Gastroesophageal sphincter (tissue), 4 donors: ENCODE data around the gene HS3ST4. TPM values are rescaled to one million over a fixed set of nuclear protein-coding genes. Genes with fewer than 3 reads are reported as not detected.

Experiments
- ATAC-seq: fragments of 150-250 bp; one replicate; pipeline ENCODE4 v1.9.1; 2016; ENCODE audit warnings: mild to moderate bottlenecking, moderate library complexity
- H3K27ac ChIP-seq, 4 donors: fragments of 200-600 bp; sonication (generic) in 3 of 4; 1 replicate in 3 of 4; 2 replicates in 1 of 4; pipeline ENCODE4 v1.5.1; 2016 to 2019
- H3K27me3 ChIP-seq: fragments of 200-600 bp; sonication (generic); one replicate; pipeline ENCODE4 v1.5.1; 2019
- H3K36me3 ChIP-seq, 2 donors: fragments of 200-600 bp; sonication (generic); one replicate each; pipeline ENCODE4 v1.5.1; 2019; ENCODE audit warnings: control low read depth in 1 of 2
- H3K4me1 ChIP-seq, 3 donors: fragments of 200-600 bp; sonication (generic); 1 replicate in 2 of 3; 2 replicates in 1 of 3; pipeline ENCODE4 v1.5.1; 2016 to 2019; ENCODE audit warnings: control low read depth in 2 of 3
- H3K4me3 ChIP-seq, 2 donors: fragments of 200-600 bp; sonication (generic); one replicate each; pipeline ENCODE4 v1.5.1; 2019; ENCODE audit warnings: mild to moderate bottlenecking in 1 of 2, moderate library complexity in 1 of 2
- H3K9me3 ChIP-seq, 3 donors: fragments of 200-600 bp; sonication (generic); one replicate each; pipeline ENCODE4 v1.5.1; 2017 to 2019; ENCODE audit warnings: control low read depth in 2 of 3
- EP300 ChIP-seq: sonication (generic); formaldehyde crosslinking; IDR thresholded peaks from one replicate; pipeline ENCODE4 v1.6.1; 2017; ENCODE audit warnings: antibody characterized with exemption, mild to moderate bottlenecking
- POLR2A ChIP-seq, 2 donors: fragments of 450-650 bp; IDR thresholded peaks; one replicate each; pipeline ENCODE4 v1.6.1; 2017; ENCODE audit warnings: antibody characterized with exemption in 2 of 2, mild to moderate bottlenecking in 2 of 2, moderate library complexity in 1 of 2
- POLR2AphosphoS5 ChIP-seq: sonication (generic); formaldehyde crosslinking; IDR thresholded peaks from one replicate; pipeline ENCODE4 v1.6.1; 2017; ENCODE audit warnings: antibody characterized with exemption
- WGBS, 2 donors: methylation state at CpG; one replicate each; pipeline ENCODE4 v1.1.5; 2018; ENCODE audit warnings: low coverage in 1 of 2; 5-methylcytosine and 5-hydroxymethylcytosine counted together
- total RNA-seq, 4 donors: library from RNA; depleted of rRNA; stranded (reverse); fragments of >200 nt; gene quantifications; one replicate each; pipeline ENCODE4 v1.1.0, GENCODE V29; 2016
- TF ChIP-seq, protein P1 (sequence below), 4 experiments: fragments of 200-600 bp in 2 of 4; fragments of 450-650 bp in 2 of 4; sonication (generic) in 1 of 4; IDR thresholded peaks; one replicate each; pipeline ENCODE4 v1.5.1; 2017 to 2019; ENCODE audit warnings: antibody characterized with exemption in 4 of 4, mild to moderate bottlenecking in 2 of 4, moderate library complexity in 2 of 4

The HS3ST4 gene
- total RNA-seq, 4 donors from 2014 or later = 0.12 TPM; not detected in 3

DNA sequence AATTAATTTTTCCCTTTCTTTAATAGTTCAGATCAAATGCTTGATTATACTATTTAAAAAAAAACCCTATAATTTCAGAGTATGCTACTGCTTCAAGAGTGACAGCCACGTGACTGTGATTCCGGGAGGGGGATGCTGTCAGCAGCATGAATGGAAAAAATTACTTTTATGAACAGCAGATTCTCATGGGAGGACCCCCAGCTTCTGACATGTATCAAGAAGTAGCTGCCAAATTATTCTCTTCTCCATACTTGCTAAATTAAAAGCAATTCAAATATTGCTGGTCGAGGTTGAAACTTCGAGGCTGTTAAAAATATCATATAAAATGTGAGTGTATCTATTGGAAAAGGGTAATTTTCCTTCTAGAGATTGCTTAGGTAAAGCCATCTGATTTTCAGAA is 95.0 kb downstream of the HS3ST4 start:
- WGBS, 2 donors = 59 to 77% methylated on average over 4 of the region's 4 CpGs
- no peak for TF ChIP-seq POLR2AphosphoS5
- no peak for TF ChIP-seq POLR2A (IDR thresholded peaks at IDR 0.05)
- no peak for TF ChIP-seq EP300
- no peaks in the 10 kb centered on the region for H3K27me3 ChIP-seq
- no peak overlapping the region for H3K4me3 ChIP-seq
- no peak overlapping the region for H3K27ac ChIP-seq
- no peaks in the 10 kb centered on the region for H3K36me3 ChIP-seq
- no peaks in the 10 kb centered on the region for H3K9me3 ChIP-seq
- ATAC-seq = no peak
- H3K4me1 ChIP-seq = no peaks in the 10 kb centered on the region

DNA sequence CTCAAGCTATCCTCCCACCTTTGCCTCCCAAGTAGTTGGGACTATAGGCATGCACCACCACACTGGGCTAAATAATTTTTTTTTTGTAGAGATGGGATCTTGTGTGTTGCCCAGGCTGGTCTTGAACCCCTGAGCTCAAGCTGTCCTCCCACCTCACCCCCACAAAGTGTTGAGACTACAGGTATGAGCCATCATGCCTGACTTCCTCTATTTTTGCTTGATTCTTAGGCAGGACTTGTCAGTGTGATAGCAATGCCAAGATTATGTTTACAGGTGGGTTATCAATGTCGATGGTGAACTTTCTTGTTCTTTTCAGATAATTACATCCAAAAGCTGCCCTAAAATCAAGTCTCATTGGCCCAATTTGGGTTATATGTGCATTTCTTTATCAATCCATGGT is 96.9 kb downstream of the HS3ST4 start:
- Histone ChIP-seq H3K9me3 (no peaks in the 10 kb centered on the region), H3K27me3 (no peaks in the 10 kb centered on the region), H3K36me3 (no peaks in the 10 kb centered on the region), H3K27ac (no peak overlapping the region), H3K4me1 (no peaks in the 10 kb centered on the region), H3K4me3 (no peak overlapping the region)
- TF ChIP-seq POLR2A (IDR thresholded peaks at IDR 0.05) = no peak
- no peak for ATAC-seq
- 78 to 83% methylated on average over 1 of the region's 1 CpG for WGBS, 2 donors

GRCh38 chr16:25796239-25796638 is 104.5 kb downstream of the HS3ST4 start:
- TF ChIP-seq EP300 = no peak
- no peak for TF ChIP-seq POLR2AphosphoS5
- TF ChIP-seq POLR2A (IDR thresholded peaks at IDR 0.05) = no peak
- TF ChIP-seq, protein P1, sequence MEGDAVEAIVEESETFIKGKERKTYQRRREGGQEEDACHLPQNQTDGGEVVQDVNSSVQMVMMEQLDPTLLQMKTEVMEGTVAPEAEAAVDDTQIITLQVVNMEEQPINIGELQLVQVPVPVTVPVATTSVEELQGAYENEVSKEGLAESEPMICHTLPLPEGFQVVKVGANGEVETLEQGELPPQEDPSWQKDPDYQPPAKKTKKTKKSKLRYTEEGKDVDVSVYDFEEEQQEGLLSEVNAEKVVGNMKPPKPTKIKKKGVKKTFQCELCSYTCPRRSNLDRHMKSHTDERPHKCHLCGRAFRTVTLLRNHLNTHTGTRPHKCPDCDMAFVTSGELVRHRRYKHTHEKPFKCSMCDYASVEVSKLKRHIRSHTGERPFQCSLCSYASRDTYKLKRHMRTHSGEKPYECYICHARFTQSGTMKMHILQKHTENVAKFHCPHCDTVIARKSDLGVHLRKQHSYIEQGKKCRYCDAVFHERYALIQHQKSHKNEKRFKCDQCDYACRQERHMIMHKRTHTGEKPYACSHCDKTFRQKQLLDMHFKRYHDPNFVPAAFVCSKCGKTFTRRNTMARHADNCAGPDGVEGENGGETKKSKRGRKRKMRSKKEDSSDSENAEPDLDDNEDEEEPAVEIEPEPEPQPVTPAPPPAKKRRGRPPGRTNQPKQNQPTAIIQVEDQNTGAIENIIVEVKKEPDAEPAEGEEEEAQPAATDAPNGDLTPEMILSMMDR (IDR thresholded peaks at IDR 0.05) = no peak
- no peak for ATAC-seq
- whole genome bisulfite sequencing, 2 donors = 78 to 81% methylated on average over 3 to 4 of the region's 4 CpGs

GRCh38 chr16:25798065-25798464 is 106.3 kb downstream of the HS3ST4 start:
- Histone ChIP-seq H3K27me3 (no peaks in the 10 kb centered on the region), H3K4me3 (no peak overlapping the region), H3K36me3 (no peaks in the 10 kb centered on the region), H3K9me3 (peaks cover 0 to 11% (median 0%) of the 10 kb centered on the region in 3 donors), H3K27ac (no peak overlapping the region), H3K4me1 (no peaks in the 10 kb centered on the region)
- 100% methylated on average over 1 of the region's 1 CpG for WGBS, 2 donors
- ATAC-seq = no peak
- no peak for TF ChIP-seq POLR2A (IDR thresholded peaks at IDR 0.05)
- no peak for TF ChIP-seq EP300
- TF ChIP-seq, protein P1 (IDR thresholded peaks at IDR 0.05) = no peak
- no peak for TF ChIP-seq POLR2AphosphoS5

More at GRCh38 chr16:25796239-25796638, 104.5 kb downstream of the HS3ST4 start:
- H3K27me3 ChIP-seq = no peaks in the 10 kb centered on the region
- H3K4me1 ChIP-seq = no peaks in the 10 kb centered on the region
- H3K9me3 ChIP-seq = peaks cover 0 to 11% (median 0%) of the 10 kb centered on the region in 3 donors
- H3K27ac ChIP-seq = no peak overlapping the region
- H3K4me3 ChIP-seq = no peak overlapping the region
- no peaks in the 10 kb centered on the region for H3K36me3 ChIP-seq

DNA sequence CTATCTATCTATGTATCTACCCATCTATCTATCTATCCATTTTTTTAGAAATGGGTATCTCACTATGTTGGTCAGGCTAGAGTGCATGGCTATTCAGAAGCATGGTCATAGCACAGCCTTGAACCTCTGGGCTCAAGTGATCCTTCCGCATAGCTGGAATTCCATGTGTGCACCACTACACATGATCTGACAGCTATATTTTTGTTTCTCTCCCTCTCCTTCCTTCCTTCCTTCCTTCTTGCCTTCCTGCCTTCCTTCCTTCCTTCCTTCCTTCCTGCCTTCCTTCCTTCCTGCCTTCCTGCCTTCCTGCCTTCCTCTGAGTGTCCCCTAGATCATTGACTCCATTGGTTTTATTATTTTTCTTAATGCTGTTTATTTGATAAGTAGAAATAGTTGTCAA is 108.1 kb downstream of the HS3ST4 start:
- TF ChIP-seq EP300 (no peak), POLR2AphosphoS5 (no peak), POLR2A (IDR thresholded peaks at IDR 0.05) (no peak)
- TF ChIP-seq, protein P1 (IDR thresholded peaks at IDR 0.05) = no peak
- no peak overlapping the region for H3K27ac ChIP-seq
- no peaks in the 10 kb centered on the region for H3K4me1 ChIP-seq
- peaks cover 0 to 11% (median 0%) of the 10 kb centered on the region in 3 donors for H3K9me3 ChIP-seq
- H3K36me3 ChIP-seq = no peaks in the 10 kb centered on the region
- no peaks in the 10 kb centered on the region for H3K27me3 ChIP-seq
- 80 to 100% methylated on average over 1 of the region's 1 CpG for WGBS, 2 donors
- no peak overlapping the region for H3K4me3 ChIP-seq
- ATAC-seq = no peak

DNA sequence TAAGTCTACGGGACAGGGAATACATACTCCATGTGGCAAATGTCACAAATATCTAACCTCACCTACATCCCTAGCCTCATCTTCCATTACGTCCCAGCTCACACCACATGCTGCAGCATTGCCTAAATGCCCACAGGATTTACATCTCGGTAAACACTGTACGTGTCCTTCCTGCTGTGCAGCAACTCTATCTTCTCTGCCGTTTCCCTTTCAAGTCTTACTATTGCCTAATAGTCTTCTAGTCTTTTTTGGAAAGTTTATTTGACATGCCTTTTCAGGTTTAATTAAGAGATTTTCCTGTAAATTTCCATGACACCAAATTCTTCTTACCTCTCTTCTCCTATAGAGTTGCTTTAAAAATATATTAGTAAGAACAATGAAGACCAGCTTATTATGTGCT is 120.5 kb downstream of the HS3ST4 start:
- H3K36me3 ChIP-seq = no peaks in the 10 kb centered on the region
- no peaks in the 10 kb centered on the region for H3K4me1 ChIP-seq
- no peaks in the 10 kb centered on the region for H3K9me3 ChIP-seq
- peaks cover 11% of the 10 kb centered on the region for H3K27me3 ChIP-seq
- TF ChIP-seq POLR2AphosphoS5 (no peak), POLR2A (IDR thresholded peaks at IDR 0.05) (no peak), EP300 (no peak)
- TF ChIP-seq, protein P1 (IDR thresholded peaks at IDR 0.05) = no peak
- 65 to 67% methylated on average over 5 of the region's 5 CpGs for WGBS, 2 donors
- no peak overlapping the region for H3K27ac ChIP-seq
- H3K4me3 ChIP-seq = no peak overlapping the region
- ATAC-seq = no peak
